A549 (cell line): Measurements from ENCODE around the gene RNF144A. TPM values are rescaled to one million over a fixed set of nuclear protein-coding genes. Genes with fewer than 3 reads are reported as not detected.

Experiments used
- ATAC-seq, 2 experiments: fragments of 200-7000 bp in 1 of 2; fragments of >200 bp in 1 of 2; cut with Nextera tagmentation in 1 of 2; cut with Tn5 transposase in 1 of 2; 3 replicates each; pipeline versions ENCODE4 v1.8.0 to v1.9.1; 2018 to 2020; ENCODE audit warnings: mild to moderate bottlenecking in 1 of 2, moderate library complexity in 1 of 2
- CTCF ChIA-PET: fragments of 300-600 bp; sonication (Branson Sonifier 250); formaldehyde crosslinking; extraction: SDS; loops from one replicate; lab custom pipeline; 2021; ENCODE audit warnings: antibody characterized with exemption, inconsistent platforms; lab: Yijun Ruan, JAX
- POLR2A ChIA-PET: fragments of 350-600 bp; formaldehyde crosslinking; extraction: SDS; loops from one replicate; lab custom pipeline; 2021; ENCODE audit warnings: antibody characterized with exemption, inconsistent platforms; lab: Yijun Ruan, JAX
- DNase-seq, 2 experiments: peaks; one replicate each; pipeline versions ENCODE4 v3.0.0 to v3.0.0-alpha.2; 2011 to 2016; ENCODE audit warnings: low read depth in 1 of 2, low spot score in 1 of 2
- FAIRE-seq: peaks from 2 replicates; lab custom pipeline; 2011; peaks lifted over from hg19 to GRCh38; lab: Jason Lieb, UNC
- H3K27ac ChIP-seq, 2 experiments: fragments of >200 bp; sonication (Bioruptor Twin); formaldehyde crosslinking; 3 replicates each; pipeline ENCODE4 v1.5.1; 2016 to 2017
- H3K4me1 ChIP-seq: fragments of >200 bp; sonication (Bioruptor Twin); formaldehyde crosslinking; 3 replicates; pipeline ENCODE4 v1.6.1; 2016
- H3K4me2 ChIP-seq: fragments of >200 bp; sonication (Bioruptor Twin); formaldehyde crosslinking; 3 replicates; pipeline ENCODE4 v1.6.1; 2016
- H3K4me3 ChIP-seq: fragments of >200 bp; sonication (Bioruptor Twin); formaldehyde crosslinking; 3 replicates; pipeline ENCODE4 v1.5.1; 2016
- H3K9me3 ChIP-seq: fragments of >200 bp; sonication (Bioruptor Twin); formaldehyde crosslinking; 3 replicates; pipeline ENCODE4 v1.6.1; 2016
- CBX8 ChIP-seq: fragments of 200-600 bp; sonication (generic); IDR thresholded peaks from 2 replicates; pipeline ENCODE4 v1.6.1; 2016
- CEBPB ChIP-seq, 2 experiments: fragments of >200 bp in 1 of 2; sonication (Bioruptor Twin) in 1 of 2; formaldehyde crosslinking in 1 of 2; IDR thresholded peaks; 2 replicates each; pipeline ENCODE4 v1.6.1; 2012 to 2016
- CHD4 ChIP-seq: fragments of 200-600 bp; sonication (generic); IDR thresholded peaks from 2 replicates; pipeline ENCODE4 v1.6.1; 2016; ENCODE audit warnings: antibody characterized with exemption, mild to moderate bottlenecking, borderline replicate concordance
- EHF ChIP-seq: fragments of 250-450 bp; sonication (Bioruptor Pico); IDR thresholded peaks from 2 replicates; pipeline ENCODE4 v1.5.0; 2020; ENCODE audit warnings: mild to moderate bottlenecking
- EHMT2 ChIP-seq: fragments of 200-600 bp; sonication (generic); IDR thresholded peaks from 2 replicates; pipeline ENCODE4 v1.6.1; 2016; ENCODE audit warnings: antibody characterized with exemption, low read depth, mild to moderate bottlenecking, moderate library complexity
- ESRRA ChIP-seq: fragments of 150-350 bp; IDR thresholded peaks from 2 replicates; pipeline ENCODE4 v1.6.1; 2014; ENCODE audit warnings: mild to moderate bottlenecking, low read length, borderline replicate concordance
- HDAC2 ChIP-seq: fragments of 200-600 bp; sonication (generic); IDR thresholded peaks from 2 replicates; pipeline ENCODE4 v1.6.1; 2016
- HOXB5 ChIP-seq: fragments of 250-450 bp; sonication (Bioruptor Pico); IDR thresholded peaks from 2 replicates; pipeline ENCODE4 v1.5.0; 2020; ENCODE audit warnings: mild to moderate bottlenecking, moderate library complexity
- KDM1A ChIP-seq: fragments of 200-600 bp; sonication (generic); IDR thresholded peaks from 2 replicates; pipeline ENCODE4 v1.6.1; 2016; ENCODE audit warnings: low read depth, mild to moderate bottlenecking
- NR3C1 ChIP-seq: fragments of >200 bp; sonication (Bioruptor Twin); formaldehyde crosslinking; IDR thresholded peaks from 3 replicates; pipeline ENCODE4 v1.6.1; 2017
- RARB ChIP-seq: fragments of 250-450 bp; sonication (Bioruptor Pico); IDR thresholded peaks from 2 replicates; pipeline ENCODE4 v1.8.0; 2021; ENCODE audit warnings: mild to moderate bottlenecking, moderate library complexity
- RNF2 ChIP-seq: fragments of 200-600 bp; sonication (generic); IDR thresholded peaks from 2 replicates; pipeline ENCODE4 v1.6.1; 2016; ENCODE audit warnings: low read depth, mild to moderate bottlenecking, antibody characterized with exemption, moderate library complexity, borderline replicate concordance
- SMC3 ChIP-seq: fragments of >200 bp; sonication (Bioruptor Twin); formaldehyde crosslinking; IDR thresholded peaks from 3 replicates; pipeline ENCODE4 v1.6.1; 2018; ENCODE audit warnings: inconsistent platforms
- TFCP2L1 ChIP-seq: fragments of 250-450 bp; sonication (Bioruptor Pico); IDR thresholded peaks from 2 replicates; pipeline ENCODE4 v1.5.0; 2021; ENCODE audit warnings: mild to moderate bottlenecking
- ZC3H11A ChIP-seq: fragments of 450-650 bp; IDR thresholded peaks from 2 replicates; pipeline ENCODE4 v1.6.1; 2014; ENCODE audit warnings: antibody characterized with exemption, mild to moderate bottlenecking
- WGBS: methylation state at CpG from one replicate; pipeline ENCODE4 v1.1.6; 2017; ENCODE audit errors: missing lambda C conversion rate; 5-methylcytosine and 5-hydroxymethylcytosine counted together
- polyA plus RNA-seq, 4 experiments: library from polyadenylated mRNA; depleted of rRNA in 3 of 4; stranded (reverse); fragments of >200 nt; fragmentation: RNase III in 1 of 4; extraction: RNeasy Plus Mini Kit Qiagen cat#74134 plus additional on column Dnase treatment in 1 of 4; gene quantifications; 2 replicates in 3 of 4; 3 replicates in 1 of 4; pipeline ENCODE4 v1.2.3, GENCODE V29; 2011 to 2017
- TF ChIP-seq, protein P1 (sequence below): IDR thresholded peaks from 2 replicates; pipeline ENCODE4 v1.6.1; 2012
- TF ChIP-seq, protein P2 (sequence below): IDR thresholded peaks from 2 replicates; pipeline ENCODE4 v1.6.1; 2012
- TF ChIP-seq, protein P3 (sequence below): IDR thresholded peaks from 2 replicates; pipeline ENCODE4 v1.6.1; 2012; ENCODE audit warnings: low read depth, borderline replicate concordance
- TF ChIP-seq, protein P4 (sequence below): fragments of 200-600 bp; sonication (generic); IDR thresholded peaks from 2 replicates; pipeline ENCODE4 v1.6.1; 2016; ENCODE audit warnings: antibody characterized with exemption, mild to moderate bottlenecking, moderate library complexity

The RNF144A gene
- polyA plus RNA-seq, 2 of the 4 experiments (the other 2 are of a cell fraction): 4.4 to 9.6 TPM

DNA sequence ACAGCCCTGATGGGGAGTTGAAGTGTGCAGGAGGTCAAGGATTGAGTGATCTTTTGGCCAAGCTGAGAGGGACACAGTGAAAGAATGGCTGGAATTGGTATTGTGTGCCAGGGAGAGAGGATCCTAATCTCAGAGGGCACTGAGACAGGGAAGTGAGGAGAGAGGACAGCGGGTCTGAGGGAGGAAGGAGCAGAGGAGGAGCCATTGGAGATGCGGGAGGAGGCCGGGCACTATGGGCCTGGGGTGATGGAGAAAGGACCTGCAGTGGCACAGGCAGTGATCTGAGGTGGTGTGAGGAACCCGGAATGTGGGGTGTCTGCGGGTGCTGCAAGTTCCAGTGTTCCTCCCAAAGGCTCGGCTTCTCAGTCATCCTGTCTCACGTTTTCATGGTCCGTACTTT, 26.8 kb downstream of the RNF144A start:
- TF ChIP-seq, protein P1, sequence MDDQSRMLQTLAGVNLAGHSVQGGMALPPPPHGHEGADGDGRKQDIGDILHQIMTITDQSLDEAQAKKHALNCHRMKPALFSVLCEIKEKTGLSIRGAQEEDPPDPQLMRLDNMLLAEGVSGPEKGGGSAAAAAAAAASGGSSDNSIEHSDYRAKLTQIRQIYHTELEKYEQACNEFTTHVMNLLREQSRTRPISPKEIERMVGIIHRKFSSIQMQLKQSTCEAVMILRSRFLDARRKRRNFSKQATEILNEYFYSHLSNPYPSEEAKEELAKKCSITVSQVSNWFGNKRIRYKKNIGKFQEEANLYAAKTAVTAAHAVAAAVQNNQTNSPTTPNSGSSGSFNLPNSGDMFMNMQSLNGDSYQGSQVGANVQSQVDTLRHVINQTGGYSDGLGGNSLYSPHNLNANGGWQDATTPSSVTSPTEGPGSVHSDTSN: no peak
- no peak for TF ChIP-seq CEBPB (IDR thresholded peaks at IDR 0.05)
- TF ChIP-seq, all 56 proteins: peak for 0
- ChIA-PET CTCF (interaction anchor here (0.8 to 1.3 kb wide), 2 partner anchors 13 to 18 kb away, joined by 3 to 4 read pairs; no protein-coding TSS in a partner anchor), POLR2A (no interaction called here)
- no peak overlapping the region for H3K4me2 ChIP-seq
- FAIRE-seq: no peak
- 88% methylated on average over 8 of the region's 8 CpGs for WGBS
- no peak for DNase-seq
- H3K4me3 ChIP-seq: no peak overlapping the region
- ATAC-seq: no peak
- H3K27ac ChIP-seq: no peak overlapping the region
- H3K9me3 ChIP-seq: no peaks in the 10 kb centered on the region
- peaks cover 6% of the 10 kb centered on the region; the same call in 2 of the 3 replicates for H3K4me1 ChIP-seq

DNA sequence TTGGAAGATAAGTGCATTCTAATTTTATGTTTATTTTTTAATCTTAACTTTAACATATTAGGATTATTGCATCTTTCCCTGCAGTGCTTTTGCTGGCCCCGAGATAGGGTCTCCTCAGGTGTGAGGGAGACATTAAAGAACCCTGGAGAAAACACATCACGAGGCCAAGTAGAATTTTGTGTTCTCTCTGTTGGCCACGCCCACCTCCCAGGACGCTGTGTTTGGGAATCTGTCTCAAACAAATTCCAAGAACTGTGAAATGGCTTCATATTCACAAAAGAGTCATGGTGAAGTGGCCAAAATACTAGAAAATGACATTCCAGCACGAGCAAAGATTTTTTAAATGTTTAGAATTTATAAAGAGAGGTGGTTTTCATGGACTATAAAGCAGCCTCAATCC, 27.3 kb downstream of the RNF144A start:
- no peak for ATAC-seq
- CTCF ChIA-PET: interaction anchor here (1.0 to 1.1 kb wide), 2 partner anchors 48 to 99 kb away, joined by 3 read pairs; no protein-coding TSS in a partner anchor
- TF ChIP-seq, protein P2, sequence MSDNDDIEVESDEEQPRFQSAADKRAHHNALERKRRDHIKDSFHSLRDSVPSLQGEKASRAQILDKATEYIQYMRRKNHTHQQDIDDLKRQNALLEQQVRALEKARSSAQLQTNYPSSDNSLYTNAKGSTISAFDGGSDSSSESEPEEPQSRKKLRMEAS: no peak
- no peak for TF ChIP-seq KDM1A
- no peak for TF ChIP-seq HOXB5
- TF ChIP-seq ESRRA: no peak
- TF ChIP-seq, protein P3, sequence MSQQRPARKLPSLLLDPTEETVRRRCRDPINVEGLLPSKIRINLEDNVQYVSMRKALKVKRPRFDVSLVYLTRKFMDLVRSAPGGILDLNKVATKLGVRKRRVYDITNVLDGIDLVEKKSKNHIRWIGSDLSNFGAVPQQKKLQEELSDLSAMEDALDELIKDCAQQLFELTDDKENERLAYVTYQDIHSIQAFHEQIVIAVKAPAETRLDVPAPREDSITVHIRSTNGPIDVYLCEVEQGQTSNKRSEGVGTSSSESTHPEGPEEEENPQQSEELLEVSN: no peak
- no peak for TF ChIP-seq SMC3
- TF ChIP-seq EHMT2: no peak
- TF ChIP-seq RARB (CRISPR knock-in tag): no peak
- no peak for TF ChIP-seq CBX8
- no peak for TF ChIP-seq CEBPB (IDR thresholded peaks at IDR 0.05)
- TF ChIP-seq NR3C1: no peak
- TF ChIP-seq EHF (CRISPR knock-in tag): no peak
- no peak for TF ChIP-seq ZC3H11A
- TF ChIP-seq TFCP2L1: no peak
- TF ChIP-seq, protein P4, sequence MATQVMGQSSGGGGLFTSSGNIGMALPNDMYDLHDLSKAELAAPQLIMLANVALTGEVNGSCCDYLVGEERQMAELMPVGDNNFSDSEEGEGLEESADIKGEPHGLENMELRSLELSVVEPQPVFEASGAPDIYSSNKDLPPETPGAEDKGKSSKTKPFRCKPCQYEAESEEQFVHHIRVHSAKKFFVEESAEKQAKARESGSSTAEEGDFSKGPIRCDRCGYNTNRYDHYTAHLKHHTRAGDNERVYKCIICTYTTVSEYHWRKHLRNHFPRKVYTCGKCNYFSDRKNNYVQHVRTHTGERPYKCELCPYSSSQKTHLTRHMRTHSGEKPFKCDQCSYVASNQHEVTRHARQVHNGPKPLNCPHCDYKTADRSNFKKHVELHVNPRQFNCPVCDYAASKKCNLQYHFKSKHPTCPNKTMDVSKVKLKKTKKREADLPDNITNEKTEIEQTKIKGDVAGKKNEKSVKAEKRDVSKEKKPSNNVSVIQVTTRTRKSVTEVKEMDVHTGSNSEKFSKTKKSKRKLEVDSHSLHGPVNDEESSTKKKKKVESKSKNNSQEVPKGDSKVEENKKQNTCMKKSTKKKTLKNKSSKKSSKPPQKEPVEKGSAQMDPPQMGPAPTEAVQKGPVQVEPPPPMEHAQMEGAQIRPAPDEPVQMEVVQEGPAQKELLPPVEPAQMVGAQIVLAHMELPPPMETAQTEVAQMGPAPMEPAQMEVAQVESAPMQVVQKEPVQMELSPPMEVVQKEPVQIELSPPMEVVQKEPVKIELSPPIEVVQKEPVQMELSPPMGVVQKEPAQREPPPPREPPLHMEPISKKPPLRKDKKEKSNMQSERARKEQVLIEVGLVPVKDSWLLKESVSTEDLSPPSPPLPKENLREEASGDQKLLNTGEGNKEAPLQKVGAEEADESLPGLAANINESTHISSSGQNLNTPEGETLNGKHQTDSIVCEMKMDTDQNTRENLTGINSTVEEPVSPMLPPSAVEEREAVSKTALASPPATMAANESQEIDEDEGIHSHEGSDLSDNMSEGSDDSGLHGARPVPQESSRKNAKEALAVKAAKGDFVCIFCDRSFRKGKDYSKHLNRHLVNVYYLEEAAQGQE: no peak
- TF ChIP-seq RNF2: no peak
- TF ChIP-seq HDAC2: no peak
- no peak for TF ChIP-seq CHD4
- TF ChIP-seq, all 56 proteins: peak for 0
- Histone ChIP-seq H3K27ac (no peak overlapping the region), H3K4me2 (no peak overlapping the region), H3K4me3 (no peak overlapping the region), H3K4me1 (peaks cover 6% of the 10 kb centered on the region; the same call in 2 of the 3 replicates), H3K9me3 (no peaks in the 10 kb centered on the region)
- POLR2A ChIA-PET: no interaction called here
- FAIRE-seq: no peak
- 74% methylated on average over 5 of the region's 5 CpGs for WGBS
- DNase-seq: no peak
